ENCODE measurements around the gene SUV39H1. TPM values are rescaled to one million over a fixed set of nuclear protein-coding genes. Genes with fewer than 3 reads are reported as not detected.
A peak's percentile ranks its signal among the peaks of the same experiment; 100 is the strongest.

SUV39H1 gene
- total and polyA plus RNA-seq, 3 experiments from 2014 or later, result 17.2 to 33.2 (median 32.1) TPM

DNA sequence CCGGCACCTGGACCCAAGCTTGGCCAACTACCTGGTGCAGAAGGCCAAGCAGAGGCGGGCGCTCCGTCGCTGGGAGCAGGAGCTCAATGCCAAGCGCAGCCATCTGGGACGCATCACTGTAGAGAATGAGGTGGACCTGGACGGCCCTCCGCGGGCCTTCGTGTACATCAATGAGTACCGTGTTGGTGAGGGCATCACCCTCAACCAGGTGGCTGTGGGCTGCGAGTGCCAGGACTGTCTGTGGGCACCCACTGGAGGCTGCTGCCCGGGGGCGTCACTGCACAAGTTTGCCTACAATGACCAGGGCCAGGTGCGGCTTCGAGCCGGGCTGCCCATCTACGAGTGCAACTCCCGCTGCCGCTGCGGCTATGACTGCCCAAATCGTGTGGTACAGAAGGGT is 3.7 kb downstream of the SUV39H1 start:
- ChIA-PET POLR2A (no interaction called here), CTCF (interaction anchor here (1.2 kb wide), 1 partner anchor 21 kb away, joined by 3 read pairs; no protein-coding TSS in a partner anchor)
- Mint-ChIP-seq H3K27ac (no peak overlapping the region), H3K36me3 (peaks cover 0 to 59% (median 6%) of the 10 kb centered on the region in 3 donors), H3K4me1 (peaks cover 37 to 72% (median 53%) of the 10 kb centered on the region in 3 donors), H3K27me3 (peaks cover 0 to 7% of the 10 kb centered on the region in 2 donors), H3K4me3 (no peak overlapping the region), H3K9me3 (no peaks in the 10 kb centered on the region)
- DNase-seq, result no peak
- Histone ChIP-seq H3K27me3 (ENCODE audit: insufficient read depth, low read length, poor library complexity, severe bottlenecking) (no peaks in the 10 kb centered on the region), H3K9me3 (ENCODE audit: low read length) (no peaks in the 10 kb centered on the region), H3K4me3 (ENCODE audit: low read length) (no peak overlapping the region), H3K27ac (ENCODE audit: low read depth, low read length) (no peak overlapping the region), H3K4me1 (ENCODE audit: insufficient read depth, low read length) (peaks cover 17% of the 10 kb centered on the region), H3K36me3 (ENCODE audit: insufficient read depth, low read length) (no peaks in the 10 kb centered on the region)

DNA sequence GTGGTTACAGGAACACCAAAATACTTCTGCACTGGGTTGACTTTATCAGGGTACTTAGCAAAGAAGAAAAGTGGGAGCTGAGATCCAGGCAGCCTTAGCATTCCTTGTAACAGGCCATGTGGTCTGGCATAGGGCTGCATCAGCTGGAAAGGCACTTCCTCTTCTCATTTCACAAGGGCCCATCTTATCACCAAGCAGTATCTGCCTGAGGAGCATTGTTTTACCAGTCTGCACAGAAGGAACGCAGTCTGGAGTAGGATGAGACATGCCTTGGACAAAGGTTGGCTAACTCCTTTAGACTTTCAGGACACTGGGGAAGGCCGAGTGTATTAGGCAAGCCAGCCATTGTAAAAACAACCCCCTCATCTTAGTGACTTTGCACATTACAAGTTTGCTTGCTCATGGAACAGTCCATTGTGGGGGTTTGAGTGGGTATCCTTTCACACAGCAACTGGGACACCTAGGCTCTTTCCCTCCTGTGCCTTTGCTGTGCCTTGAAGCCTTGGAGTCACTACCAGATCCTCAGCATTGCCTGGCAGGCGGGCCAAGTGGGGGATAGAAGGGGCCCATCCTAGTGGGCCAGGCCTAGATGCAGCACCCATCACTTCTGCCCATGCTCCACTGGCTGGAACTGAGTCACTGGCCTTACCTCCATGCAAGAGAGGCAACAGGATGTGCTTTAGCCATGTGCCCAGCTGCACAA is 4.6 kb downstream of the SUV39H1 start:
- Mint-ChIP-seq H3K4me3 (no peak overlapping the region), H3K27me3 (peaks cover 0 to 10% of the 10 kb centered on the region in 2 donors), H3K4me1 (peaks cover 32 to 66% (median 44%) of the 10 kb centered on the region in 3 donors), H3K27ac (peak overlapping the region in 1 of 8 donors; percentile 54), H3K36me3 (peaks cover 0 to 58% (median 6%) of the 10 kb centered on the region in 3 donors), H3K9me3 (no peaks in the 10 kb centered on the region)
- H3K4me3 ChIP-seq (ENCODE audit: low read length), result no peak overlapping the region
- ChIA-PET POLR2A (no interaction called here), CTCF (interaction anchor here (1.2 kb wide), 1 partner anchor 20 kb away, joined by 3 read pairs; no protein-coding TSS in a partner anchor)
- no peaks in the 10 kb centered on the region for H3K27me3 ChIP-seq (ENCODE audit: insufficient read depth, low read length, poor library complexity, severe bottlenecking)
- H3K4me1 ChIP-seq (ENCODE audit: insufficient read depth, low read length), result peaks cover 10% of the 10 kb centered on the region
- no peaks in the 10 kb centered on the region for H3K36me3 ChIP-seq (ENCODE audit: insufficient read depth, low read length)
- no peak for DNase-seq
- no peaks in the 10 kb centered on the region for H3K9me3 ChIP-seq (ENCODE audit: low read length)
- H3K27ac ChIP-seq (ENCODE audit: low read depth, low read length), result no peak overlapping the region

DNA sequence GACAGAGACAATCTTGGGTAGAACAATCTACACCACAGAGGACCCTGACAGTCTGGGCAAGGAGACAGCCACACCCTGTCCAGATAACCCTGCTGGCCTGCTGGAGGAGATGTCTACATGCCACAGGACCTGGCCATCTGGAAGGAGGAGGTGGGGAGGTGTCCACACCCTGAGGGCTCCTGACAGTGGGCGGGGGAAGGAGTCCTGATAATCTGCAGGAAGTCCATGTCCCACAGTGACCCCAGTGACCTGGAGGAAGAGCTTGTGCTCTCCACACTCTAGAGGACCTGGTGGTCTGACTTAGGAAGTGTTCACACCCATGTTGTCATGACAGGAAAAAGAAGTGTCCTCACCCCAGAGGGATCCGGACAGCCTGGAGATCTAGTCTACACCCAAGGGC is 5.5 kb downstream of the SUV39H1 start:
- no peaks in the 10 kb centered on the region for H3K36me3 ChIP-seq (ENCODE audit: insufficient read depth, low read length)
- no peak for DNase-seq
- Mint-ChIP-seq H3K9me3 (no peaks in the 10 kb centered on the region), H3K4me3 (no peak overlapping the region), H3K27ac (peak overlapping the region in 2 of 8 donors; percentile 54 to 61), H3K36me3 (peaks cover 0 to 59% (median 6%) of the 10 kb centered on the region in 3 donors), H3K4me1 (peaks cover 28 to 62% (median 40%) of the 10 kb centered on the region in 3 donors), H3K27me3 (peaks cover 0 to 10% of the 10 kb centered on the region in 2 donors)
- H3K4me3 ChIP-seq (ENCODE audit: low read length), result no peak overlapping the region
- no peaks in the 10 kb centered on the region for H3K27me3 ChIP-seq (ENCODE audit: insufficient read depth, low read length, poor library complexity, severe bottlenecking)
- H3K27ac ChIP-seq (ENCODE audit: low read depth, low read length), result no peak overlapping the region
- no peaks in the 10 kb centered on the region for H3K9me3 ChIP-seq (ENCODE audit: low read length)
- ChIA-PET CTCF (no interaction called here), POLR2A (no interaction called here)
- H3K4me1 ChIP-seq (ENCODE audit: insufficient read depth, low read length), result peaks cover 10% of the 10 kb centered on the region

DNA sequence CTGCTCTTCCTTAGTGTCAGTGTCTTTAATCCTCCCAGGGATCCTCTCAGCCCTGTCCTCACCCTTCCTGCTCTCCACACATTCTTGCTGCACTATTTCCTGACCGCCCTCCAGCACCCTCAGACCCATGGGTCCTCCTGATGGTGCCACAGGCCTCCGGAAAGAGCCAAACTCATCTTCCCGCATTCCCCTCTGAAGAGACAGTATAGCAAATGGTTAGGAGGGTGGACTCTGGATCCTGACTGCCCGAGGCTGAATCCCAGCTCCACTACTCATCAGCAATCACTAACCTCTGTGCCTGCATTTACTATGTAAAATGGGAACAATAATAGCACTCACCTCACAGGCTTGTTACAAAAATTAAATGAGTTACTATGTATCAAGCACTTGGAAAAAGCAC is 6.2 kb downstream of the SUV39H1 start:
- POLR2A ChIA-PET, result no interaction called here
- H3K27ac ChIP-seq (ENCODE audit: low read depth, low read length), result no peak overlapping the region
- no peaks in the 10 kb centered on the region for H3K9me3 ChIP-seq (ENCODE audit: low read length)
- CTCF ChIA-PET, result no interaction called here
- no peaks in the 10 kb centered on the region for H3K27me3 ChIP-seq (ENCODE audit: insufficient read depth, low read length, poor library complexity, severe bottlenecking)
- peak overlapping the region in 4 of 8 donors; percentile 21 to 54 (median 24) for H3K27ac Mint-ChIP-seq
- H3K4me1 ChIP-seq (ENCODE audit: insufficient read depth, low read length), result peaks cover 5% of the 10 kb centered on the region
- H3K4me3 ChIP-seq (ENCODE audit: low read length), result no peak overlapping the region
- H3K27me3 Mint-ChIP-seq, result peaks cover 0 to 10% of the 10 kb centered on the region in 2 donors
- no peak for DNase-seq
- no peaks in the 10 kb centered on the region for H3K36me3 ChIP-seq (ENCODE audit: insufficient read depth, low read length)
- H3K4me3 Mint-ChIP-seq, result peak overlapping the region in 1 of 7 donors; percentile 80
- H3K9me3 Mint-ChIP-seq, result no peaks in the 10 kb centered on the region
- peaks cover 0 to 63% (median 6%) of the 10 kb centered on the region in 3 donors for H3K36me3 Mint-ChIP-seq
- H3K4me1 Mint-ChIP-seq, result peaks cover 21 to 56% (median 33%) of the 10 kb centered on the region in 3 donors

- Mint-ChIP-seq H3K9me3 (no peaks in the 10 kb centered on the region), H3K4me3 (peak overlapping the region in 1 of 7 donors; percentile 29), H3K27ac (peak overlapping the region in 4 of 8 donors; percentile 23 to 61 (median 46)), H3K27me3 (peaks cover 0 to 10% of the 10 kb centered on the region in 2 donors), H3K36me3 (peaks cover 0 to 68% (median 6%) of the 10 kb centered on the region in 3 donors), H3K4me1 (peaks cover 19 to 53% (median 30%) of the 10 kb centered on the region in 3 donors)
- DNase-seq, result no peak
- H3K9me3 ChIP-seq (ENCODE audit: low read length), result no peaks in the 10 kb centered on the region
- H3K4me3 ChIP-seq (ENCODE audit: low read length), result no peak overlapping the region
- H3K27ac ChIP-seq (ENCODE audit: low read depth, low read length), result no peak overlapping the region
- H3K4me1 ChIP-seq (ENCODE audit: insufficient read depth, low read length), result peaks cover 5% of the 10 kb centered on the region
- ChIA-PET POLR2A (interaction anchor here (0.6 kb wide), 1 partner anchor 185 kb away, joined by 5 read pairs; no protein-coding TSS in a partner anchor), CTCF (no interaction called here)
- H3K27me3 ChIP-seq (ENCODE audit: insufficient read depth, low read length, poor library complexity, severe bottlenecking), result no peaks in the 10 kb centered on the region
- H3K36me3 ChIP-seq (ENCODE audit: insufficient read depth, low read length), result no peaks in the 10 kb centered on the region
Measured at GRCh38 chrX:48703228-48703627, 6.7 kb downstream of the SUV39H1 start.

DNA sequence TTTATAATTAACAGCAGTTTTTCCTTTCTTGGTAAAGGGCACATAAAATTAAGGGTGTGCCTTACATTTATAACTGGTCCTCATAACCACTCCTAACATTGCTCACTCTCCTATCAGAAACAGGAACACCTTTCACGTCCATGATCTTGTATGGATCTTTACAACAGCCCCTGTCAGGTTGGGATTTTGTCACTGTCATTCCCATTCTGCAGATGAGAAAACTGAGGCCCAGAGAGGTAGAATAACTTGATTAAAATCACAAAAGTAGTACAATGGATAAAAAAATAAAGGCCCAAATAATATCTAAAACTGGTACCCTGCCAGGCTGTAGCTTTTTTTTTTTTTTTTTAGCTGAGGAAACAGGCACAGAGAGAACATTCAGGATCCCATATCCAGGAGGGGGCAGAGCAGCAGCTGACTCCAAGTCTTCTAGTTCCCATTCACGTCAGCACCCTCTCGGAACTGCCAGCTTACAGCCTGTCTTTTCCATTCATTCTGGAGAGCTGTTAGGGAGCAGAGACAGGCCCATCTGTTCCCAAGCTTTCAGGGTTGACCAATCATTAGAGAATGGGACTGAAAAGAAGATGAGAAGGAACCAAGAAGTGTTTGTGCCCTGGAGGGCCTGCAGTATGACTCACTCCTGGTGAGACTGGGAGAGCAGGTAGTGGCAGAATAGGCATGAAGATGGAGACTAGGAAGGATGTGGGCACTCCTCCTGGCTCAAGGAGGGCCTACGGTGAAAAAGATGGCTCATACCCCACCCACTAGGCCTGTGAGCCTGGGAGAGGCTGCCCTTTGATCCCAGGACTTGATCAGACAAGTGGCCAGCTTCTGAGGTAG is 7.3 kb downstream of the SUV39H1 start:
- DNase-seq, result no peak
- Mint-ChIP-seq H3K4me1 (peaks cover 19 to 57% (median 30%) of the 10 kb centered on the region in 3 donors), H3K4me3 (peak overlapping the region in 3 of 7 donors; percentile 29 to 35 (median 29)), H3K36me3 (peaks cover 0 to 71% (median 6%) of the 10 kb centered on the region in 3 donors), H3K27ac (peak overlapping the region in 5 of 8 donors; percentile 17 to 55 (median 44)), H3K9me3 (no peaks in the 10 kb centered on the region), H3K27me3 (peaks cover 0 to 11% of the 10 kb centered on the region in 2 donors)
- Histone ChIP-seq H3K4me1 (ENCODE audit: insufficient read depth, low read length) (peaks cover 5% of the 10 kb centered on the region), H3K36me3 (ENCODE audit: insufficient read depth, low read length) (no peaks in the 10 kb centered on the region), H3K4me3 (ENCODE audit: low read length) (no peak overlapping the region), H3K9me3 (ENCODE audit: low read length) (no peaks in the 10 kb centered on the region), H3K27me3 (ENCODE audit: insufficient read depth, low read length, poor library complexity, severe bottlenecking) (no peaks in the 10 kb centered on the region), H3K27ac (ENCODE audit: low read depth, low read length) (no peak overlapping the region)
- ChIA-PET CTCF (no interaction called here), POLR2A (interaction anchor here (0.6 kb wide), 1 partner anchor 184 kb away, joined by 5 read pairs; no protein-coding TSS in a partner anchor)

- H3K9me3 ChIP-seq (ENCODE audit: low read length), result no peaks in the 10 kb centered on the region
- H3K27me3 ChIP-seq (ENCODE audit: insufficient read depth, low read length, poor library complexity, severe bottlenecking), result no peaks in the 10 kb centered on the region
- DNase-seq, result no peak
- H3K27ac ChIP-seq (ENCODE audit: low read depth, low read length), result no peak overlapping the region
- Mint-ChIP-seq H3K9me3 (no peaks in the 10 kb centered on the region), H3K36me3 (peaks cover 0 to 57% (median 4%) of the 10 kb centered on the region in 3 donors), H3K27me3 (peaks cover 0 to 12% of the 10 kb centered on the region in 2 donors), H3K4me3 (no peak overlapping the region), H3K4me1 (peaks cover 21 to 56% (median 31%) of the 10 kb centered on the region in 3 donors), H3K27ac (peak overlapping the region in 1 of 8 donors; percentile 43)
- no peak overlapping the region for H3K4me3 ChIP-seq (ENCODE audit: low read length)
- ChIA-PET CTCF (interaction anchor here (0.6 kb wide), 1 partner anchor 78 kb away, joined by 3 read pairs; no protein-coding TSS in a partner anchor), POLR2A (no interaction called here)
- H3K36me3 ChIP-seq (ENCODE audit: insufficient read depth, low read length), result no peaks in the 10 kb centered on the region
- peaks cover 14% of the 10 kb centered on the region for H3K4me1 ChIP-seq (ENCODE audit: insufficient read depth, low read length)
Measured at GRCh38 chrX:48705871-48706270, 9.3 kb downstream of the SUV39H1 start.
